K562 (cell line): ENCODE measurements around the gene MYLK2. TPM values are rescaled to one million over a fixed set of nuclear protein-coding genes. Genes with fewer than 3 reads are reported as not detected.

Source experiments
- ATAC-seq: fragments of 200-7000 bp; cut with Tn5 transposase; 3 replicates; pipeline ENCODE4 v1.9.1; 2020; ENCODE audit warnings: moderate library complexity
- BruUV-seq: library from RNA; stranded (reverse); fragments of 400-500 nt; replicated peaks from 2 replicates; lab custom pipeline; 2021; lab: Mats Ljungman, UMichigan
- CTCF ChIA-PET: fragments of 300-600 bp; formaldehyde crosslinking; extraction: SDS; loops from one replicate; lab custom pipeline; 2021; ENCODE audit warnings: low intra/inter-chr PET ratio; lab: Yijun Ruan, JAX
- POLR2A ChIA-PET: fragments of 300-600, 350-650 bp; sonication (Branson Sonifier 250); formaldehyde crosslinking; extraction: SDS; loops from one replicate; lab custom pipeline; 2021; ENCODE audit warnings: antibody characterized with exemption, inconsistent platforms; lab: Yijun Ruan, JAX
- DNase-seq, 4 experiments: peaks; one replicate each; pipeline versions ENCODE4 v3.0.0 to v3.0.0-alpha.2; 2011 to 2018; ENCODE audit warnings: low spot score in 3 of 4, mixed read lengths in 3 of 4; ENCODE audit errors: extremely low read depth in 1 of 4
- FAIRE-seq: peaks from 2 replicates; lab custom pipeline; 2011; peaks lifted over from hg19 to GRCh38; lab: Jason Lieb, UNC
- H2AFZ ChIP-seq: 2 replicates; pipeline ENCODE4 v1.6.0; 2011; ENCODE audit warnings: low read depth, low read length, control low read depth, inconsistent platforms
- H3K27ac ChIP-seq: fragments of 200-600 bp; 3 replicates; pipeline ENCODE4 v1.8.0; 2011; ENCODE audit warnings: low read depth, mild to moderate bottlenecking, control low read depth, inconsistent platforms, low read length, moderate library complexity, mixed read lengths; ENCODE audit errors: extremely low read depth
- H3K27me3 ChIP-seq, 2 experiments: fragments of 300-600 bp in 1 of 2; 2 replicates in 1 of 2; 3 replicates in 1 of 2; pipeline versions ENCODE4 v1.6.0 to v1.8.0; 2011; ENCODE audit warnings: inconsistent platforms in 2 of 2, low read length in 2 of 2, mild to moderate bottlenecking in 1 of 2, mixed read lengths in 1 of 2, moderate library complexity in 1 of 2; ENCODE audit not compliant: control insufficient read depth in 2 of 2, insufficient read depth in 2 of 2
- H3K36me3 ChIP-seq: fragments of 300-600 bp; 3 replicates; pipeline ENCODE4 v1.8.0; 2011; ENCODE audit warnings: mild to moderate bottlenecking, low read length, inconsistent platforms; ENCODE audit not compliant: control insufficient read depth, insufficient read depth
- H3K4me1 ChIP-seq, 2 experiments: fragments of 200-600 bp in 1 of 2; replicated peaks in 1 of 2; 2 replicates in 1 of 2; 3 replicates in 1 of 2; pipeline versions ENCODE4 v1.5.1 to v1.8.0; 2011; ENCODE audit warnings: inconsistent platforms in 2 of 2, low read length in 2 of 2, mild to moderate bottlenecking in 1 of 2, mixed read lengths in 1 of 2, moderate library complexity in 1 of 2; ENCODE audit not compliant: control insufficient read depth in 2 of 2, insufficient read depth in 2 of 2
- H3K4me2 ChIP-seq: 2 replicates; pipeline ENCODE4 v1.6.1; 2011; ENCODE audit warnings: low read length, control low read depth, inconsistent platforms, mixed read lengths; ENCODE audit not compliant: insufficient read depth
- H3K4me3 ChIP-seq: fragments of 200-600 bp; sonication (generic), shearing (Covaris generic); 2 replicates; pipeline ENCODE4 v1.5.1; 2016; ENCODE audit warnings: control low read depth, inconsistent platforms
- H3K79me2 ChIP-seq: fragments of 200-600 bp; 3 replicates; pipeline ENCODE4 v1.8.0; 2011; ENCODE audit warnings: low read length, inconsistent platforms; ENCODE audit not compliant: control insufficient read depth, insufficient read depth
- H3K9ac ChIP-seq, 2 experiments: 2 replicates each; pipeline versions ENCODE4 v1.6.0 to v1.6.1; 2011; ENCODE audit warnings: low read depth in 2 of 2, low read length in 2 of 2, control low read depth in 1 of 2, inconsistent platforms in 1 of 2, mild to moderate bottlenecking in 1 of 2, mixed read lengths in 1 of 2; ENCODE audit not compliant: insufficient read depth in 1 of 2
- H3K9me1 ChIP-seq: one replicate; pipeline ENCODE4 v1.6.0; 2011; ENCODE audit warnings: inconsistent platforms, mild to moderate bottlenecking, low read length, moderate library complexity; ENCODE audit not compliant: control insufficient read depth, insufficient read depth
- H3K9me3 ChIP-seq: replicated peaks from 2 replicates; pipeline ENCODE4 v1.5.1; 2011; ENCODE audit warnings: low read depth, low read length, inconsistent platforms; ENCODE audit not compliant: control insufficient read depth, insufficient read depth
- H4K20me1 ChIP-seq: replicated peaks from 2 replicates; pipeline ENCODE4 v1.6.1; 2011; ENCODE audit warnings: low read length, inconsistent platforms, mixed read lengths; ENCODE audit not compliant: control insufficient read depth, insufficient read depth
- BACH1 ChIP-seq: fragments of 200-800 bp; sonication (Bioruptor generic); IDR thresholded peaks from 2 replicates; pipeline ENCODE4 v1.6.1; 2016; ENCODE audit warnings: missing genetic modification characterization, missing compliant biosample characterization
- BHLHE40 ChIP-seq: IDR thresholded peaks from 2 replicates; pipeline ENCODE4 v1.6.1; 2011; ENCODE audit warnings: low read length, improper control_type of control experiment
- EHMT2 ChIP-seq: fragments of 450-650 bp; IDR thresholded peaks from 2 replicates; pipeline ENCODE4 v1.6.1; 2018; ENCODE audit warnings: antibody characterized with exemption
- MIER1 ChIP-seq: fragments of 450-650 bp; IDR thresholded peaks from 2 replicates; pipeline ENCODE4 v1.6.1; 2016; ENCODE audit warnings: antibody characterized with exemption, mild to moderate bottlenecking, low read depth
- NCOR1 ChIP-seq: fragments of 450-650 bp; IDR thresholded peaks from 2 replicates; pipeline ENCODE4 v1.6.1; 2016; ENCODE audit warnings: mild to moderate bottlenecking, moderate library complexity
- PCBP1 ChIP-seq: fragments of 200-400 bp; formaldehyde crosslinking; IDR thresholded peaks from 2 replicates; pipeline ENCODE4 v1.6.1; 2018; ENCODE audit warnings: mild to moderate bottlenecking, low read depth, low read length; ENCODE audit not compliant: poor library complexity, severe bottlenecking
- SAFB ChIP-seq: fragments of 200-400 bp; formaldehyde crosslinking; IDR thresholded peaks from 2 replicates; pipeline ENCODE4 v1.6.1; 2017; ENCODE audit warnings: low read depth, low read length, borderline replicate concordance
- SMAD1 ChIP-seq: fragments of 150-350 bp; IDR thresholded peaks from 2 replicates; pipeline ENCODE4 v1.6.1; 2014; ENCODE audit warnings: low read length, low read depth; ENCODE audit not compliant: partially characterized antibody
- ZNF165 ChIP-seq: fragments of 250-450 bp; sonication (Bioruptor Pico); IDR thresholded peaks from 2 replicates; pipeline ENCODE4 v1.4.0; 2020; ENCODE audit warnings: borderline replicate concordance
- ZNF175 ChIP-seq: fragments of 200-800 bp; sonication (Bioruptor generic); IDR thresholded peaks from 2 replicates; pipeline ENCODE4 v1.6.1; 2016; ENCODE audit warnings: low read depth, mild to moderate bottlenecking, missing genetic modification characterization, missing compliant biosample characterization
- ZNF217 ChIP-seq: sonication (generic); formaldehyde crosslinking; IDR thresholded peaks from 2 replicates; pipeline ENCODE4 v1.8.0; 2022; ENCODE audit warnings: mild to moderate bottlenecking, missing genetic modification reagents
- ZNF239 ChIP-seq: fragments of 250-450 bp; sonication (Bioruptor Pico); IDR thresholded peaks from 2 replicates; pipeline ENCODE4 v1.4.0; 2020; ENCODE audit warnings: mild to moderate bottlenecking
- ZSCAN29 ChIP-seq: fragments of 450-650 bp; IDR thresholded peaks from 2 replicates; pipeline ENCODE4 v1.6.1; 2017
- WGBS: fragments of 100-300 bp; shearing (Covaris generic); methylation state at CpG from one replicate; pipeline ENCODE4 v1.1.6; 2016; ENCODE audit warnings: low coverage, mixed read lengths; ENCODE audit not compliant: insufficient coverage; ENCODE audit errors: missing lambda C conversion rate; 5-methylcytosine and 5-hydroxymethylcytosine counted together
- in situ Hi-C: fragments of 300-500 bp; cut with MboI; formaldehyde crosslinking; loops from 4 replicates; pipeline ENCODE4 v1.15.0; 2018; ENCODE audit warnings: inconsistent platforms, mixed read lengths
- intact Hi-C: fragments of 100-400 bp; cut with micrococcal nuclease; formaldehyde crosslinking; loops from 2 replicates; pipeline ENCODE4 v1.14.2; 2022
- polyA plus RNA-seq, 8 experiments: library from polyadenylated mRNA; depleted of rRNA in 4 of 8; stranded (reverse) in 5 of 8; unstranded in 3 of 8; fragments of >200 nt; fragmentation: Nextera tagmentation in 2 of 8; fragmentation: Illumina TruSeq in 1 of 8; extraction: Ambion mirVana in 2 of 8; extraction: Trizol in 1 of 8; gene quantifications; 2 replicates each; pipeline versions ENCODE4 v1.2.1 to v1.2.3, GENCODE V29; 2011 to 2014; ENCODE audit warnings: inconsistent platforms in 1 of 8, missing spikeins in 1 of 8
- total RNA-seq, 7 experiments: library from RNA; depleted of rRNA in 6 of 7; stranded (reverse); fragments of >200 nt in 6 of 7; fragmentation: Illumina TruSeq in 2 of 7; extraction: Trizol in 2 of 7; gene quantifications; 2 replicates each; pipeline versions ENCODE4 v1.2.1 to v1.2.3, GENCODE V29; 2011 to 2021; ENCODE audit warnings: low replicate concordance in 1 of 7
- TF ChIP-seq, protein P1 (sequence below): sonication (generic); formaldehyde crosslinking; IDR thresholded peaks from 2 replicates; pipeline ENCODE4 v1.8.1; 2023; ENCODE audit warnings: mild to moderate bottlenecking, missing genetic modification reagents
- TF ChIP-seq, protein P2 (sequence below): sonication (generic); formaldehyde crosslinking; IDR thresholded peaks from 2 replicates; pipeline ENCODE4 v1.8.0; 2022; ENCODE audit warnings: mild to moderate bottlenecking, low read depth, missing genetic modification reagents
- TF ChIP-seq, protein P3 (sequence below): fragments of 450-650 bp; IDR thresholded peaks from 2 replicates; pipeline ENCODE4 v1.6.1; 2017; ENCODE audit warnings: antibody characterized with exemption, mild to moderate bottlenecking

Gene MYLK2
- total and polyA plus RNA-seq, 9 of the 15 experiments (the other 6 are each of a cell fraction or from before 2014, with no cell fraction given), result 0.07 to 0.53 (median 0.18) TPM; not detected in 2

DNA sequence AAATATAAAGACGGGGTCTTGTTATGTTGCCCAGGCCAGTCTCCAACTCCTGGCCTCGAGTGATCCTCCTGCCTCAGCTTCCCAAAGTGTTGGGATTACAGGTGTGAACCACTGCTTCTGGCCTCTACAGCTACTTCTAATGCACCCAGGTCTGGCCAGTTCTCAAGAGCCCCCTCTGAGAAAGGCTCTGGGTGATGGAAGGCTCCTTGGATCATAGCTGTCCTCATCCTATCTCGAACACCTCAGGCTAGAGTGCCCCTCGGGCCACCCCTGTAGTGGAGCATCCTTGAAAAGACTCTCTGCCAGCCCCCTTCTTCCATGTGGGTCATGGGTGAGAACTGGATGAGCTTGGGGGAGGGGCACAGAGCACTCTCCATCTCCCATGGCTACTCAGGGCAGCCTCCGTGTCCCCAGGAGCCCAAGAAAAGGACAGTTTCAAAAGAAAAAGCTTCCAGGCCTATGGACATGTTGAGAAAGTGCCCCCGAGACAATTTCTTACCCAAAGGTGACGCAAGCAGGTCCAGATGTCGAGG, 714 bp upstream of the MYLK2 start:
- H3K9me1 ChIP-seq, result no peaks in the 10 kb centered on the region
- ATAC-seq (no peak), DNase-seq (no peak), FAIRE-seq (no peak)
- H3K9me3 ChIP-seq, result no peaks in the 10 kb centered on the region
- peaks cover 0 to 10% of the 10 kb centered on the region in 2 experiments; a peak in 3 of 5 replicates for H3K4me1 ChIP-seq
- H3K79me2 ChIP-seq, result no peaks in the 10 kb centered on the region
- CTCF ChIA-PET, result no interaction called here
- H3K4me2 ChIP-seq, result no peak overlapping the region
- no peak overlapping the region for H3K27ac ChIP-seq
- BruUV-seq, result no TSS peak
- no peak overlapping the region for H3K4me3 ChIP-seq
- TF ChIP-seq, protein P1, sequence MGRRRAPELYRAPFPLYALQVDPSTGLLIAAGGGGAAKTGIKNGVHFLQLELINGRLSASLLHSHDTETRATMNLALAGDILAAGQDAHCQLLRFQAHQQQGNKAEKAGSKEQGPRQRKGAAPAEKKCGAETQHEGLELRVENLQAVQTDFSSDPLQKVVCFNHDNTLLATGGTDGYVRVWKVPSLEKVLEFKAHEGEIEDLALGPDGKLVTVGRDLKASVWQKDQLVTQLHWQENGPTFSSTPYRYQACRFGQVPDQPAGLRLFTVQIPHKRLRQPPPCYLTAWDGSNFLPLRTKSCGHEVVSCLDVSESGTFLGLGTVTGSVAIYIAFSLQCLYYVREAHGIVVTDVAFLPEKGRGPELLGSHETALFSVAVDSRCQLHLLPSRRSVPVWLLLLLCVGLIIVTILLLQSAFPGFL (CRISPR knock-in tag), result no peak
- no peak for TF ChIP-seq ZNF217
- no peak for TF ChIP-seq ZSCAN29
- TF ChIP-seq MIER1, result no peak
- no peak for TF ChIP-seq SMAD1
- no peak for TF ChIP-seq NCOR1
- TF ChIP-seq, protein P2, sequence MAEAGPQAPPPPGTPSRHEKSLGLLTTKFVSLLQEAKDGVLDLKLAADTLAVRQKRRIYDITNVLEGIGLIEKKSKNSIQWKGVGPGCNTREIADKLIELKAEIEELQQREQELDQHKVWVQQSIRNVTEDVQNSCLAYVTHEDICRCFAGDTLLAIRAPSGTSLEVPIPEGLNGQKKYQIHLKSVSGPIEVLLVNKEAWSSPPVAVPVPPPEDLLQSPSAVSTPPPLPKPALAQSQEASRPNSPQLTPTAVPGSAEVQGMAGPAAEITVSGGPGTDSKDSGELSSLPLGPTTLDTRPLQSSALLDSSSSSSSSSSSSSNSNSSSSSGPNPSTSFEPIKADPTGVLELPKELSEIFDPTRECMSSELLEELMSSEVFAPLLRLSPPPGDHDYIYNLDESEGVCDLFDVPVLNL (CRISPR knock-in tag), result no peak
- TF ChIP-seq ZNF239 (CRISPR knock-in tag), result no peak
- TF ChIP-seq ZNF175 (CRISPR knock-in tag), result no peak
- TF ChIP-seq, protein P3, sequence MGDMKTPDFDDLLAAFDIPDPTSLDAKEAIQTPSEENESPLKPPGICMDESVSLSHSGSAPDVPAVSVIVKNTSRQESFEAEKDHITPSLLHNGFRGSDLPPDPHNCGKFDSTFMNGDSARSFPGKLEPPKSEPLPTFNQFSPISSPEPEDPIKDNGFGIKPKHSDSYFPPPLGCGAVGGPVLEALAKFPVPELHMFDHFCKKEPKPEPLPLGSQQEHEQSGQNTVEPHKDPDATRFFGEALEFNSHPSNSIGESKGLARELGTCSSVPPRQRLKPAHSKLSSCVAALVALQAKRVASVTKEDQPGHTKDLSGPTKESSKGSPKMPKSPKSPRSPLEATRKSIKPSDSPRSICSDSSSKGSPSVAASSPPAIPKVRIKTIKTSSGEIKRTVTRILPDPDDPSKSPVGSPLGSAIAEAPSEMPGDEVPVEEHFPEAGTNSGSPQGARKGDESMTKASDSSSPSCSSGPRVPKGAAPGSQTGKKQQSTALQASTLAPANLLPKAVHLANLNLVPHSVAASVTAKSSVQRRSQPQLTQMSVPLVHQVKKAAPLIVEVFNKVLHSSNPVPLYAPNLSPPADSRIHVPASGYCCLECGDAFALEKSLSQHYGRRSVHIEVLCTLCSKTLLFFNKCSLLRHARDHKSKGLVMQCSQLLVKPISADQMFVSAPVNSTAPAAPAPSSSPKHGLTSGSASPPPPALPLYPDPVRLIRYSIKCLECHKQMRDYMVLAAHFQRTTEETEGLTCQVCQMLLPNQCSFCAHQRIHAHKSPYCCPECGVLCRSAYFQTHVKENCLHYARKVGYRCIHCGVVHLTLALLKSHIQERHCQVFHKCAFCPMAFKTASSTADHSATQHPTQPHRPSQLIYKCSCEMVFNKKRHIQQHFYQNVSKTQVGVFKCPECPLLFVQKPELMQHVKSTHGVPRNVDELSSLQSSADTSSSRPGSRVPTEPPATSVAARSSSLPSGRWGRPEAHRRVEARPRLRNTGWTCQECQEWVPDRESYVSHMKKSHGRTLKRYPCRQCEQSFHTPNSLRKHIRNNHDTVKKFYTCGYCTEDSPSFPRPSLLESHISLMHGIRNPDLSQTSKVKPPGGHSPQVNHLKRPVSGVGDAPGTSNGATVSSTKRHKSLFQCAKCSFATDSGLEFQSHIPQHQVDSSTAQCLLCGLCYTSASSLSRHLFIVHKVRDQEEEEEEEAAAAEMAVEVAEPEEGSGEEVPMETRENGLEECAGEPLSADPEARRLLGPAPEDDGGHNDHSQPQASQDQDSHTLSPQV, result no peak
- no peak for TF ChIP-seq ZNF165
- no peak for TF ChIP-seq PCBP1
- TF ChIP-seq BACH1 (tag), result no peak
- TF ChIP-seq BHLHE40, result no peak
- no peak for TF ChIP-seq SAFB
- TF ChIP-seq EHMT2, result no peak
- POLR2A ChIA-PET, result interaction anchor here (0.6 to 2.1 kb wide), 5 partner anchors 8 to 23 kb away, joined by 3 to 9 read pairs (median 3); no protein-coding TSS in a partner anchor
- no peak overlapping the region for H3K9ac ChIP-seq
- no peaks in the 10 kb centered on the region for H3K36me3 ChIP-seq
- intact Hi-C loops (no loop called here), in situ Hi-C loops (no loop called here)
- peaks cover 5% of the 10 kb centered on the region for H4K20me1 ChIP-seq
- WGBS, result 25% methylated on average over 8 of the region's 8 CpGs
- no peak overlapping the region for H2AFZ ChIP-seq
- no peaks in the 10 kb centered on the region for H3K27me3 ChIP-seq
